Measurements from ENCODE around the gene ZC3HAV1L.
"Not testable (repeated sequence)": the region's sequence is repeated elsewhere in the genome, so short reads cannot be mapped to it uniquely, and the experiment has no call there.

The ZC3HAV1L gene

GRCh38 chr7:139035586-139036353 is at the start of gene ZC3HAV1L:
Gene ZC3HAV1L, minus strand, starts transcription at chr7:139036042. Its CDS starts 25 bp downstream, at chr7:139036017.
- DNase-seq = peak in 1 of 2 donors; percentile 19

GRCh38 chr7:139084709-139085108 is 48.9 kb upstream of the ZC3HAV1L start:
- no peak for DNase-seq

GRCh38 chr7:139081584-139081983 is 45.7 kb upstream of the ZC3HAV1L start:
- DNase-seq = no peak

- DNase-seq = no peak
Observed at GRCh38 chr7:139080905-139081304, 45.1 kb upstream of the ZC3HAV1L start.

GRCh38 chr7:139079861-139080260 is 44.0 kb upstream of the ZC3HAV1L start:
- DNase-seq = no peak

GRCh38 chr7:139078911-139079310 is 43.1 kb upstream of the ZC3HAV1L start:
- no peak for DNase-seq

GRCh38 chr7:139078399-139078798 is 42.6 kb upstream of the ZC3HAV1L start:
- DNase-seq = no peak

GRCh38 chr7:139077706-139078105 is 41.9 kb upstream of the ZC3HAV1L start:
- DNase-seq = not testable (repeated sequence)

- no peak for DNase-seq
Observed at GRCh38 chr7:139075871-139076686, 40.2 kb upstream of the ZC3HAV1L start.

- DNase-seq = peak; percentile 21 to 77
Observed at GRCh38 chr7:139075031-139075652, 39.3 kb upstream of the ZC3HAV1L start.

- DNase-seq = no peak
Observed at GRCh38 chr7:139072796-139073195, 37.0 kb upstream of the ZC3HAV1L start.

- no peak for DNase-seq
Observed at GRCh38 chr7:139071680-139072079, 35.8 kb upstream of the ZC3HAV1L start.

- no peak for DNase-seq
Observed at GRCh38 chr7:139068544-139069399, 32.9 kb upstream of the ZC3HAV1L start.

GRCh38 chr7:139066315-139066714 is 30.5 kb upstream of the ZC3HAV1L start:
- no peak for DNase-seq

- DNase-seq = no peak
Observed at GRCh38 chr7:139065323-139065722, 29.5 kb upstream of the ZC3HAV1L start.

GRCh38 chr7:139061416-139061815 is 25.6 kb upstream of the ZC3HAV1L start:
- no peak for DNase-seq

GRCh38 chr7:139060695-139061237 is 24.9 kb upstream of the ZC3HAV1L start:
- DNase-seq = no peak

GRCh38 chr7:139059905-139060304 is 24.1 kb upstream of the ZC3HAV1L start:
- DNase-seq = no peak

- DNase-seq = no peak
Observed at GRCh38 chr7:139058943-139059342, 23.1 kb upstream of the ZC3HAV1L start.

- no peak for DNase-seq
Observed at GRCh38 chr7:139055674-139056073, 19.8 kb upstream of the ZC3HAV1L start.

- not testable (repeated sequence) for DNase-seq
Observed at GRCh38 chr7:139054656-139055055, 18.8 kb upstream of the ZC3HAV1L start.

- DNase-seq = no peak
Observed at GRCh38 chr7:139054101-139054500, 18.3 kb upstream of the ZC3HAV1L start.
